Mesenchymal stem cell (in vitro differentiated cells and primary cell): Measurements from ENCODE around the gene JAKMIP1.

Source experiments
- DNase-seq: peaks from one replicate; pipeline ENCODE4 v3.0.0-alpha.2; 2013
- H2AFZ ChIP-seq: one replicate; pipeline ENCODE4 v1.6.1; 2013; ENCODE audit warnings: low read depth, mild to moderate bottlenecking, control low read depth, inconsistent platforms, low read length, moderate library complexity
- H2AK5ac ChIP-seq: 2 replicates; pipeline ENCODE4 v1.6.1; 2013; ENCODE audit warnings: low read length, moderate library complexity, mild to moderate bottlenecking, inconsistent platforms; ENCODE audit not compliant: severe bottlenecking
- H2BK120ac ChIP-seq: one replicate; pipeline ENCODE4 v1.6.1; 2013; ENCODE audit warnings: low read depth, mild to moderate bottlenecking, inconsistent platforms, low read length, moderate library complexity
- H2BK12ac ChIP-seq, 2 experiments: one replicate each; pipeline ENCODE4 v1.6.1; 2013; ENCODE audit warnings: inconsistent platforms in 2 of 2, low read length in 2 of 2, mild to moderate bottlenecking in 2 of 2, moderate library complexity in 2 of 2, control low read depth in 1 of 2
- H2BK15ac ChIP-seq: one replicate; pipeline ENCODE4 v1.6.1; 2013; ENCODE audit warnings: mild to moderate bottlenecking, low read depth, inconsistent platforms; ENCODE audit not compliant: poor library complexity, severe bottlenecking
- H2BK5ac ChIP-seq: 2 replicates; pipeline ENCODE4 v1.6.1; 2013; ENCODE audit warnings: low read depth, mild to moderate bottlenecking, low read length, control low read depth, inconsistent platforms; ENCODE audit not compliant: poor library complexity, severe bottlenecking
- H3K14ac ChIP-seq, 2 experiments: one replicate each; pipeline ENCODE4 v1.6.1; 2013; ENCODE audit warnings: inconsistent platforms in 2 of 2, low read length in 2 of 2, control low read depth in 1 of 2, mild to moderate bottlenecking in 1 of 2, moderate library complexity in 1 of 2
- H3K18ac ChIP-seq, 2 experiments: one replicate each; pipeline ENCODE4 v1.6.1; 2013; ENCODE audit warnings: inconsistent platforms in 2 of 2, low read length in 2 of 2, control low read depth in 1 of 2, low read depth in 1 of 2, mild to moderate bottlenecking in 1 of 2
- H3K23ac ChIP-seq, 2 experiments: one replicate each; pipeline ENCODE4 v1.6.1; 2013; ENCODE audit warnings: inconsistent platforms in 2 of 2, low read length in 2 of 2, mild to moderate bottlenecking in 2 of 2, moderate library complexity in 2 of 2, control low read depth in 1 of 2
- H3K27ac ChIP-seq: 2 replicates; pipeline ENCODE4 v1.5.1; 2013; ENCODE audit warnings: mild to moderate bottlenecking, moderate library complexity, low read length, control low read depth, inconsistent platforms; ENCODE audit not compliant: poor library complexity, severe bottlenecking
- H3K27me3 ChIP-seq, 2 experiments: 2 replicates each; pipeline versions ENCODE4 v1.6.1 to v1.7.0; 2013; ENCODE audit warnings: low read length in 2 of 2, mild to moderate bottlenecking in 2 of 2, moderate library complexity in 2 of 2, control low read depth in 1 of 2, inconsistent platforms in 1 of 2; ENCODE audit not compliant: control insufficient read depth in 1 of 2, insufficient read depth in 1 of 2
- H3K36me3 ChIP-seq, 2 experiments: 2 replicates each; pipeline versions ENCODE4 v1.6.1 to v1.7.0; 2013; ENCODE audit warnings: low read length in 2 of 2, control low read depth in 1 of 2, inconsistent platforms in 1 of 2, low read depth in 1 of 2, mild to moderate bottlenecking in 1 of 2; ENCODE audit not compliant: insufficient read depth in 2 of 2, control insufficient read depth in 1 of 2
- H3K4ac ChIP-seq, 2 experiments: one replicate each; pipeline ENCODE4 v1.6.1; 2013; ENCODE audit warnings: inconsistent platforms in 2 of 2, low read length in 2 of 2, mild to moderate bottlenecking in 2 of 2, moderate library complexity in 2 of 2, control low read depth in 1 of 2, low read depth in 1 of 2
- H3K4me1 ChIP-seq: 2 replicates; pipeline ENCODE4 v1.6.1; 2013; ENCODE audit warnings: low read depth, low read length, control low read depth; ENCODE audit not compliant: control insufficient read depth, insufficient read depth
- H3K4me2 ChIP-seq: 2 replicates; pipeline ENCODE4 v1.6.1; 2013; ENCODE audit warnings: low read length, mild to moderate bottlenecking, inconsistent platforms; ENCODE audit not compliant: poor library complexity, severe bottlenecking
- H3K4me3 ChIP-seq, 2 experiments: 2 replicates each; pipeline versions ENCODE4 v1.5.1 to v1.7.0; 2013; ENCODE audit warnings: low read length in 2 of 2, mild to moderate bottlenecking in 2 of 2, control low read depth in 1 of 2, low read depth in 1 of 2; ENCODE audit not compliant: insufficient read depth in 1 of 2
- H3K79me1 ChIP-seq: replicated peaks from 2 replicates; pipeline ENCODE4 v1.6.1; 2013; ENCODE audit warnings: mild to moderate bottlenecking, control low read depth, low read length, inconsistent platforms; ENCODE audit not compliant: poor library complexity, severe bottlenecking
- H3K9ac ChIP-seq: 2 replicates; pipeline ENCODE4 v1.7.0; 2013; ENCODE audit warnings: mild to moderate bottlenecking, low read length, moderate library complexity
- H3K9me3 ChIP-seq: 2 replicates; pipeline ENCODE4 v1.7.0; 2013; ENCODE audit warnings: mild to moderate bottlenecking, low read length; ENCODE audit not compliant: control insufficient read depth
- H4K8ac ChIP-seq: one replicate; pipeline ENCODE4 v1.6.1; 2013; ENCODE audit warnings: inconsistent platforms, mild to moderate bottlenecking, low read length, moderate library complexity
- H4K91ac ChIP-seq: one replicate; pipeline ENCODE4 v1.6.1; 2013; ENCODE audit warnings: mild to moderate bottlenecking, low read length, inconsistent platforms
- WGBS: methylation state at CpG from one replicate; pipeline ENCODE4 v1.1.7; 2013; ENCODE audit warnings: mixed read lengths; 5-methylcytosine and 5-hydroxymethylcytosine counted together

The JAKMIP1 gene

GRCh38 chr4:6114181-6114580 is 86.2 kb downstream of the JAKMIP1 start:
- no peaks in the 10 kb centered on the region for H3K4me1 ChIP-seq
- no peak overlapping the region for H2BK15ac ChIP-seq
- WGBS: 91% methylated on average over 3 of the region's 3 CpGs
- no peak overlapping the region for H4K8ac ChIP-seq
- H3K36me3 ChIP-seq: no peaks in the 10 kb centered on the region
- H3K79me1 ChIP-seq: no peaks in the 10 kb centered on the region
- no peak overlapping the region for H2BK12ac ChIP-seq
- H3K4me3 ChIP-seq: no peak overlapping the region
- H4K91ac ChIP-seq: no peak overlapping the region
- no peak overlapping the region for H2AK5ac ChIP-seq
- no peak overlapping the region for H2BK120ac ChIP-seq
- H3K4ac ChIP-seq: no peak overlapping the region
- H3K14ac ChIP-seq: no peak overlapping the region
- no peaks in the 10 kb centered on the region for H3K9me3 ChIP-seq
- no peak overlapping the region for H2BK5ac ChIP-seq
- H3K18ac ChIP-seq: no peak overlapping the region
- no peak overlapping the region for H3K4me2 ChIP-seq
- H3K27me3 ChIP-seq: peaks cover 0 to 62% of the 10 kb centered on the region in 2 experiments
- no peak overlapping the region for H3K23ac ChIP-seq
- H2AFZ ChIP-seq: no peak overlapping the region
- no peak overlapping the region for H3K9ac ChIP-seq
- DNase-seq: no peak
- H3K27ac ChIP-seq: no peak overlapping the region

GRCh38 chr4:6113641-6114040 is 86.7 kb downstream of the JAKMIP1 start:
- Histone ChIP-seq H4K8ac (no peak overlapping the region), H2BK15ac (no peak overlapping the region), H3K14ac (no peak overlapping the region), H3K27me3 (peaks cover 0 to 64% of the 10 kb centered on the region in 2 experiments), H3K4ac (no peak overlapping the region), H2BK12ac (no peak overlapping the region), H3K36me3 (no peaks in the 10 kb centered on the region), H3K18ac (no peak overlapping the region), H2AFZ (no peak overlapping the region), H2AK5ac (no peak overlapping the region), H4K91ac (no peak overlapping the region), H3K9me3 (no peaks in the 10 kb centered on the region), H3K4me3 (no peak overlapping the region), H3K23ac (no peak overlapping the region), H2BK120ac (no peak overlapping the region), H3K4me1 (no peaks in the 10 kb centered on the region), H2BK5ac (no peak overlapping the region), H3K27ac (no peak overlapping the region), H3K9ac (no peak overlapping the region), H3K79me1 (no peaks in the 10 kb centered on the region), H3K4me2 (no peak overlapping the region)
- DNase-seq: no peak
- 84% methylated on average over 12 of the region's 12 CpGs for WGBS

- Histone ChIP-seq H3K27me3 (peaks cover 0 to 67% of the 10 kb centered on the region in 2 experiments), H3K9ac (no peak overlapping the region), H2BK12ac (no peak overlapping the region), H2BK120ac (no peak overlapping the region), H3K36me3 (no peaks in the 10 kb centered on the region), H3K4me3 (no peak overlapping the region), H3K9me3 (no peaks in the 10 kb centered on the region), H2AFZ (no peak overlapping the region), H2AK5ac (no peak overlapping the region), H3K4me1 (no peaks in the 10 kb centered on the region), H3K4me2 (no peak overlapping the region), H4K8ac (no peak overlapping the region), H4K91ac (no peak overlapping the region), H3K14ac (no peak overlapping the region), H3K27ac (no peak overlapping the region), H2BK15ac (no peak overlapping the region), H3K4ac (no peak overlapping the region), H2BK5ac (no peak overlapping the region), H3K18ac (no peak overlapping the region), H3K79me1 (no peaks in the 10 kb centered on the region), H3K23ac (no peak overlapping the region)
- DNase-seq: no peak
- WGBS: 82% methylated on average over 26 of the region's 26 CpGs
These were observed 87.6 kb downstream of the JAKMIP1 start for GRCh38 chr4:6112606-6113290.

- Histone ChIP-seq H3K9me3 (no peaks in the 10 kb centered on the region), H2AFZ (no peak overlapping the region), H3K23ac (no peak overlapping the region), H3K4me3 (no peak overlapping the region), H3K4me1 (no peaks in the 10 kb centered on the region), H3K4me2 (no peak overlapping the region), H3K4ac (no peak overlapping the region), H3K36me3 (no peaks in the 10 kb centered on the region), H3K9ac (no peak overlapping the region), H3K14ac (no peak overlapping the region), H2BK15ac (no peak overlapping the region), H2BK120ac (no peak overlapping the region), H2AK5ac (no peak overlapping the region), H4K8ac (no peak overlapping the region), H2BK5ac (no peak overlapping the region), H3K27ac (no peak overlapping the region), H3K18ac (no peak overlapping the region), H3K27me3 (peaks cover 0 to 70% of the 10 kb centered on the region in 2 experiments), H4K91ac (no peak overlapping the region), H3K79me1 (no peaks in the 10 kb centered on the region), H2BK12ac (no peak overlapping the region)
- 78% methylated on average over 7 of the region's 7 CpGs for WGBS
- DNase-seq: no peak
These were observed 88.9 kb downstream of the JAKMIP1 start for GRCh38 chr4:6111354-6111960.
